Activated CD4-positive, alpha-beta T cell treated with anti-CD3 and anti-CD28 coated beads, Interleukin-2, amount 10 ng/mL, durations not matched to agents 7 days and 5 days (primary cell): ENCODE data around the gene EHF. TPM values are rescaled to one million over a fixed set of nuclear protein-coding genes. Genes with fewer than 3 reads are reported as not detected.

Experiments
- CTCF ChIA-PET: fragments of 350-600 bp; sonication (Branson Sonifier 250); formaldehyde crosslinking; loops from one replicate; lab custom pipeline; 2021; ENCODE audit warnings: antibody characterized with exemption; lab: Charles Lee
- POLR2A ChIA-PET: fragments of 350-600 bp; sonication (Branson Sonifier 250); formaldehyde crosslinking; loops from one replicate; lab custom pipeline; 2021; ENCODE audit warnings: antibody characterized with exemption; lab: Charles Lee
- DNase-seq: peaks from one replicate; pipeline ENCODE4 v3.0.0-alpha.2; 2020
- H3K27ac Mint-ChIP-seq: one replicate; pipeline ENCODE4 v1.8.0; 2021; ENCODE audit warnings: mild to moderate bottlenecking, moderate library complexity, mixed read lengths
- H3K27me3 Mint-ChIP-seq: one replicate; pipeline ENCODE4 v1.8.0; 2021; ENCODE audit warnings: mixed read lengths
- H3K36me3 Mint-ChIP-seq: one replicate; pipeline ENCODE4 v1.8.0; 2021; ENCODE audit warnings: low read depth, mixed read lengths
- H3K4me1 Mint-ChIP-seq: one replicate; pipeline ENCODE4 v1.8.0; 2021; ENCODE audit warnings: mixed read lengths
- H3K4me3 Mint-ChIP-seq: one replicate; pipeline ENCODE4 v1.8.0; 2021; ENCODE audit warnings: mild to moderate bottlenecking, moderate library complexity, mixed read lengths
- H3K9me3 Mint-ChIP-seq: one replicate; pipeline ENCODE4 v1.8.0; 2021; ENCODE audit warnings: mixed read lengths
- total RNA-seq, 2 experiments: library from RNA; stranded (reverse); gene quantifications; one replicate each; pipeline ENCODE4 v1.2.3, GENCODE V29; 2021

EHF gene
- under 1 TPM in 1 of 2 experiments, not detected in 1; 0.47 TPM for total RNA-seq

DNA sequence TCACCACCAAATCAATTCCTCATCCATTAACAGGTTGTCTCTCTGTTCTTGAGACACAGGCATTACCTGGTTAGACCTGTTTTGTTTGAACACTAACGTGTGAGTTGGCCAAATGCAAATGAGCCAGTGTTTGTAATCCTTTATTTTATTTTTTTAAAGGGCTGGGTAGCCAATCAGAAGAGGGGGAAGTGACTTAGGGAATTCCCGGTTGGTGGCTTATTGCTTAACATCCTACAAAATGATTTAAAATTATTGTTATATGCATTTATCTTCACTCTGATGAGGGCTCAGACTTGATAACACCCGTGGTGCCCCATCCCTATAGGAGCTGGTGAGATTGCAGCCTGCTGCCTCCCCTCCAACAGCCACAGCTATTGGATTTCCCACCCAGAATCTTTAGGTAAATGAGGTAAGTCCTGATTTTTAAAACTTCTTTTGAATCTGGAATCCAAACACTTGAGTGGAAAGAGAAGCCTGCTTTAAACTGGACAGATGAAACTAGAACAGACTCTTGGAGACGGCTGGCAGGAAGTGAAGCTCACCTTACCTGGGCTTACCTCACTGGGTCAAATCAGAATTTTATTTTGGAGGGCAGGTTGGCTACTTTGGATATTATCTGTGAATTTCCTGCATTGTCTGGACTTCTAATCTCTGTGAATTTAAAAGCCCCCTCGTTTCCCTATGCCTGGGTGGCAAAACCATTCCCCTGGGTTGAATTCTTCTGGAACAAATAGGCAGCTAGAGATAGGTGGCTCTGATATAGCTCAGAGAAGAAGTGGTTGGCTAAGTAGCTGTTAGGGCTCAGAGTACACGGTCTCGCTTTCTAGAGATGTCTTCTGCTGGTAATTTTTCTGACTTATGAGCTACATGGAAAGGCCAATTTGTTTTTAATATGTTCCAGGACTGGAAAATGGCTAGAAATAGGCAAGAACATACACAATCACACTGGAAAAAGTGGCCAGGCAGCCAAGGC is at the start of gene EHF:
EHF (plus strand) TSS at position 274 of the 973 bp plus-strand sequence. CDS start 21,538 bp downstream, outside the sequence.
- POLR2A ChIA-PET, result no interaction called here
- H3K4me1 Mint-ChIP-seq, result peaks cover 3% of the 10 kb centered on the region
- H3K27me3 Mint-ChIP-seq, result peaks cover 16% of the 10 kb centered on the region
- no peak within 1 kb of the TSS for H3K4me3 Mint-ChIP-seq
- H3K27ac Mint-ChIP-seq, result no peak within 1 kb of the TSS
- H3K36me3 Mint-ChIP-seq, result peaks cover 3% of the 10 kb centered on the region
- DNase-seq, result no peak
- peaks cover 2% of the 10 kb centered on the region for H3K9me3 Mint-ChIP-seq
- CTCF ChIA-PET, result no interaction called here

DNA sequence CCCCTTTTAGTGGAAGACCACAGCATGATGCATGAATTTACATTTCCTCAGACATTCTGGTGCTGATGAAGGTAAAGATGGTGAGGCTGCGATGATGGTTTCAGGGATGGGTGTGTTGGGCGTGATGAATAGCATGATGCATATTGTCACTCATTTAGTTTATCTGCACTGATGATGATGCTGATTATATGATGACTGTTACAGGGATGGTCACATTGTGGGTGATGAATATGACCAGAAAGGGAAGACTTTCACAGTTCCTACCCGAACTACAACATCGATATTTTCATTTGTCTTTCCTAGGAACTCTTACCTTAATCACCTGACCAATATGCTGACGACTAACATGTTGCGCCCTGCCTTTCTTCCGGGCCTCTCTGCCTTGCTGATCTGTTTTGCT is 47.4 kb upstream of the EHF start:
- no peak for DNase-seq
- Mint-ChIP-seq H3K4me3 (no peak overlapping the region), H3K27ac (no peak overlapping the region), H3K36me3 (no peaks in the 10 kb centered on the region), H3K4me1 (no peaks in the 10 kb centered on the region), H3K27me3 (peaks cover 47% of the 10 kb centered on the region), H3K9me3 (no peaks in the 10 kb centered on the region)
- ChIA-PET CTCF (no interaction called here), POLR2A (no interaction called here)

DNA sequence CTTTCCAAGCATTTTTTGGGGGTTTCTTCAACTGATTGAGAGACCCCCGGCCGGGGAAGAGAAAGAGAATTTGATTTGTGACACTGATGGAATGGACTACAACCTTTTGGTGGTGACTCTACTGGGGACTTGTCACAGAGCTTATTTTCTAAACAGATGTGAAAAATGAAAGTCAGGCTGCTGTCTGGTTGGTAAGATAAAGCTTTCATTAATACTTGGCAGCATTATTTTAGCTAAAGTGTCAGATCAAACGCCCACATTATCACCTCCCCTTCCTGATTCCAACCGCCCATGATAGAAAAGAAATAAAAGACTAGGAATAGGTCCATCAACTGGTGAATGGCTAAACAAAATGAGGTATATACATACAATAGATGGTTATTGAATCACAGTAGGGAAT is 45.6 kb upstream of the EHF start:
- no peaks in the 10 kb centered on the region for H3K36me3 Mint-ChIP-seq
- POLR2A ChIA-PET, result no interaction called here
- no peak overlapping the region for H3K4me3 Mint-ChIP-seq
- no peaks in the 10 kb centered on the region for H3K9me3 Mint-ChIP-seq
- H3K4me1 Mint-ChIP-seq, result no peaks in the 10 kb centered on the region
- DNase-seq, result no peak
- peaks cover 49% of the 10 kb centered on the region for H3K27me3 Mint-ChIP-seq
- CTCF ChIA-PET, result no interaction called here
- no peak overlapping the region for H3K27ac Mint-ChIP-seq

DNA sequence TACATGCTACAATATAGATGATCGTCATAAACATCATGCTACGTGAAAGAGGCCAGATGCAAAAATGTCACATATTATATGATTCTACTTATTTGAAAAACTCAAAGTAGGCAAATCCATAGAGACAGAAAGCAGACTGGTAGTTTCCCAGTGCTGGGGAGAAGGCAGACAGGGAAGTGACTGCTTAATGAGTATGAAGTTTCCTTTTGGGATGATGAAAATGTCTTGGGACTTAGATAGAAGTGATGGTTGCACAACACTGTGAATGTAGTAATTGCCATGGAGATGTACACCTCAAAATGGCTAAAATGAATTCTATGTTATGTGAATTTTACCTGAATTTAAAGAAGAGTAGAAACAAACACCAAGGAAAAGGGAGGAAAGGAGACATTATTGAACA is 45.2 kb upstream of the EHF start:
- no peak for DNase-seq
- H3K27ac Mint-ChIP-seq, result no peak overlapping the region
- H3K27me3 Mint-ChIP-seq, result peaks cover 47% of the 10 kb centered on the region
- H3K9me3 Mint-ChIP-seq, result no peaks in the 10 kb centered on the region
- CTCF ChIA-PET, result interaction anchor here (0.7 kb wide), 1 partner anchor 45 kb away, joined by 6 read pairs; no protein-coding TSS in a partner anchor
- POLR2A ChIA-PET, result no interaction called here
- no peak overlapping the region for H3K4me3 Mint-ChIP-seq
- H3K4me1 Mint-ChIP-seq, result no peaks in the 10 kb centered on the region
- no peaks in the 10 kb centered on the region for H3K36me3 Mint-ChIP-seq

DNA sequence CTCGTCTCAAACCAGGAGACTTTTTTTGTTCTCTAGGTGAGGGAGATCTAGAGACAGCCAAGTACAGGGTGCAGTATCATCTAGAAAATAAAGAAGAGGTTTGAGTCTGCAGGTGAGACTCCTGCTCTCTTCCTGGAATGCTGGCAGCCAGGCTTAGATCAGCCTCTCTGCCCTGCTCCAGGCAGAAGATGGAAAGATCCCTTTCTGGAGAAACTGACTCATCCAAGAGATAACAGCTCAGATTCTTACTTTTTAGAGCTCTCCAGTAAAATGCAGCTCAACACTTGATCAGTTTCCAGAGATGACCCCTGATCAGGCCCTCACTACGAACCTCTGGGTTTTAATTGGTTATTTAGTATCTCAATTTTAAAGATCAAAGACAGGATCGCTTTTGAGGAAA is 44.6 kb upstream of the EHF start:
- ChIA-PET POLR2A (no interaction called here), CTCF (interaction anchor here (0.7 kb wide), 1 partner anchor 45 kb away, joined by 6 read pairs; no protein-coding TSS in a partner anchor)
- no peak for DNase-seq
- Mint-ChIP-seq H3K27me3 (peaks cover 47% of the 10 kb centered on the region), H3K36me3 (no peaks in the 10 kb centered on the region), H3K4me1 (no peaks in the 10 kb centered on the region), H3K4me3 (no peak overlapping the region), H3K27ac (no peak overlapping the region), H3K9me3 (no peaks in the 10 kb centered on the region)

DNA sequence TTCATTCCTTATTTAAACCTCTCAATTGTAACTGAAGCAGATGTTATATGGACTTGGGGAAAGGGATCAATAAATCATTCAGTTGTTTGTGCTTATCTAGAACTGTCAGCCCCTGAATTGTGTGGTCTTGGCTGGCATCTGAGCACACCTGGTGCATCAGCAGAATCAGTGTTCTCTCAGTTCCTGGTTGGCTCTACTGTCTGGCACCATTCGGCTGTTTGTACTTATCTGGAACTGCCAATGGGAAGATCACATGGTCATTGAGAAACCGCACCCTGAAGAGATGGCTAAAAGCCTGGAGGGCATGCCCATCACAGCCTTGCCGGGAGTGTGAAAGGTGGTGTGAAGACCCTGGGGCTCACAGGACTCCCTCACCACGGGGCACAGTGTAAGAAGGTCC is 37.1 kb upstream of the EHF start:
- POLR2A ChIA-PET, result no interaction called here
- CTCF ChIA-PET, result no interaction called here

DNA sequence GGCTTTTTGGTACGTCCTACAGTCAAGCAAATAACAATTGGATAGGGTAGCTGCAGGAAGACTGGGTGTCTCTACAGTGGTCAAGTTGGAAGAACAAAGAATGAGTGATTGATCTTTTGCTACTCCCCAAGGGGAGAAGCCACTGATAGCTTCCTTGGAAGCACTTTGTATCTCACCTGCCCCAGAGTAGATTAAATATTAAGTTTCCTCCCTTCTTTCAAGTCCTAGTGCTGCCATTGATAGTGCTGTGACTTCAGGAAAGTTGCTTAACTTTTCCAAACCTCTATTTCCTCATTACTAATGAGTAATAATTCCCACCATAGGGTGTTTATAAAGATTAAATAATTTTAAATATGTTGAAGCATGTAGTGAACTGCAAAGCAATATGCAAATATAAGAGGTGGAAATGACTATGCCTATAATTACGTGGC is 35.6 kb upstream of the EHF start:
- no peak overlapping the region for H3K4me3 Mint-ChIP-seq
- H3K27ac Mint-ChIP-seq, result no peak overlapping the region
- H3K9me3 Mint-ChIP-seq, result no peaks in the 10 kb centered on the region
- ChIA-PET CTCF (interaction anchor here (1.3 kb wide), 1 partner anchor 49 kb away, joined by 4 read pairs; no protein-coding TSS in a partner anchor), POLR2A (no interaction called here)
- no peaks in the 10 kb centered on the region for H3K4me1 Mint-ChIP-seq
- no peak for DNase-seq
- peaks cover 22% of the 10 kb centered on the region for H3K27me3 Mint-ChIP-seq
- H3K36me3 Mint-ChIP-seq, result no peaks in the 10 kb centered on the region

More for the DNA sequence above, 37.1 kb upstream of the EHF start:
- Mint-ChIP-seq H3K36me3 (no peaks in the 10 kb centered on the region), H3K4me1 (no peaks in the 10 kb centered on the region), H3K9me3 (no peaks in the 10 kb centered on the region), H3K27ac (no peak overlapping the region), H3K27me3 (peaks cover 29% of the 10 kb centered on the region), H3K4me3 (no peak overlapping the region)
- no peak for DNase-seq

DNA sequence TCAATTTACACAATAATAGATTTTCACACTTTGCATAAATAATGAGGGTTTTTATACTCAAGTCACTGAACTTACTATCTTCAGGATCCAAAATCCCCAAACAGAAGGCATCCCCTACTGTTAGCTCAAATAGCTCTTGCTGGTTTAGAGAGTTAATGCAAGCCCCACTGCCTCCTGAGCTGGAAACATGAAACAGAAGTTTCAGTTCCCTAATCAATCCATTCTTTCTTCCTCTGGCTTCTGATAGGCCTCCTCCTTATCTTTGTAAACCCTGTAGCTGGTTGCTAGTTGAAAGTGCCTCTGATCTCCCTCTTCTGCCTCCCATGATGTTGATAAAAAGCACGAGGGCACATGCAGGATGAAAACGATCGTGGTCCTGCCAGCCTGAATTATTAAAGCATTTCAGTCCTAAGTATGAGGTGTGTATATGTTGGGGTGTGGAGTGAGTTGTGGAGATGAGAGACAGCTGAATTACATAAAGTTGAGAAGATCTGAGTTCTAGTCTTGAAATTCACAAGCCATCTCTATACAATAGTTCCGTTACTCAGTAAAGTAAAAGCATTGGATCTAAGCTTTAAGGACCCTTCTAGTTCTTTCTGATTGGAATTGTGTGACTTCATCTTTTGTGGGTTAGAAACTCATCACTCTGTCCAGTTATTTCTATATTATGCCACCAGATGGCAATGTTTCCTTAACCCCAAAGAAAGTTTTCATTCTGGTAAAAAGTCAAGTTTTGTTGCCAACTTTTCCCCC is 35.0 kb upstream of the EHF start:
- no peak overlapping the region for H3K4me3 Mint-ChIP-seq
- ChIA-PET POLR2A (no interaction called here), CTCF (interaction anchor here (1.3 to 1.5 kb wide), 3 partner anchors 49 to 802 kb away, joined by 3 to 4 read pairs (median 3); no protein-coding TSS in a partner anchor)
- peaks cover 20% of the 10 kb centered on the region for H3K27me3 Mint-ChIP-seq
- no peak overlapping the region for H3K27ac Mint-ChIP-seq
- DNase-seq, result no peak
- no peaks in the 10 kb centered on the region for H3K36me3 Mint-ChIP-seq
- no peaks in the 10 kb centered on the region for H3K9me3 Mint-ChIP-seq
- H3K4me1 Mint-ChIP-seq, result no peaks in the 10 kb centered on the region

DNA sequence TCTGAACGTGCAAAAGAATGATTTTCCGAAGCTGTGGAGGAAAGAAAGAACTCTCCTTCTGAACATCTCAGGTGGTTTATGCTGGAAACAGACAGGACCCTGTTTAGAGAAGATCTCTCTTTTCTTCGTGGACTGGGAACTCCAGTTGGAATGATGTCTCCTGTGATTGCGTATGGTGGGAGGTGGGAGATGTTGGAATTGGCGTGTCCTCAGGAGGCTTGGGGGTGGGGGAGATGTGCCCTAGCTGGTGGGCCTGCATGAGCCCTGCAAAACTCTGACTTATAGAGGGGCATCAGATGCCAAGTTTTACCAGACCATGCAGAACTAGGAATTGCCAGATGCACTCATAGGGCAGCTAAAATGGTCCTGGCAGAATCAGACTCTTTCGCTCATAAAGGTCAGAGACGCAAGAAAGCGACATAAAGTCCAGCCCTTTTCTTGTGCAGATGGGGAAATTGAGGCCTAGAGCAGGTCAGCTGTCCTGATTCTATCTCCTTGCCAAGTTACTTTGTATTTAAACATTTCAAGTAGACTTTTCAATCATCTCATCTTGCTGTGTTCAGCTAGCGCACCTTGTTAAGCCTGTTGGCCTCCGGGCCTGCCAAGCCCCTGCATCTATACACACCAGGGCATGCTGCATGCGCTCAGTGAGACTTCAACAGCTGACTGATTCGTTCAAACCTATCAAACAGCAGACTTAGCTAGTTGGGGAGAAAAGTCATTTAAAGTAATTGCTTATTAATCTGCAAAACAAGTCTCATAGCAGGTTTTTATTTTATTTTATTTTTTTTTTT is 34.2 kb upstream of the EHF start:
- H3K9me3 Mint-ChIP-seq, result no peaks in the 10 kb centered on the region
- DNase-seq, result no peak
- no peak overlapping the region for H3K27ac Mint-ChIP-seq
- ChIA-PET CTCF (interaction anchor here (1.3 to 1.5 kb wide), 3 partner anchors 48 to 801 kb away, joined by 3 to 4 read pairs (median 3); no protein-coding TSS in a partner anchor), POLR2A (no interaction called here)
- H3K36me3 Mint-ChIP-seq, result no peaks in the 10 kb centered on the region
- no peaks in the 10 kb centered on the region for H3K4me1 Mint-ChIP-seq
- H3K27me3 Mint-ChIP-seq, result peaks cover 18% of the 10 kb centered on the region
- H3K4me3 Mint-ChIP-seq, result no peak overlapping the region

DNA sequence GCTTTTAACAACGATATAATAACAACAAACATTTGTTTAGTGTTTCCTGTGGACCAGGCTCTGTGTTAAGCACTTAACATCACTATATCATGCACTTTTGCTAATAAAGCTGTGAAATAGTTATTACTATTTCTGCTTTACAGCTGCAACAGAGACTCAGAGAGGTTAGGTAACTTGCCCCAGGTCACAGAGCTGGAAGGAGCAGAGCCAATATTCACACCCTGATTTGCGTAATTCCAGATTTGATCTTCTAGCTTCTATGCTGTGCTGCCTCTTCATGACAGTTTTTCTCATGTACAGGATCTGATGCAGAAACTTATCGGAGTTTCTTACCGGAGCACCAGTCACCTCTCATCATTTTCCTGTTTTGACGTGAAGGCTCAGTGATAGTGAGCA is 33.6 kb upstream of the EHF start:
- DNase-seq, result no peak
- peaks cover 16% of the 10 kb centered on the region for H3K27me3 Mint-ChIP-seq
- H3K27ac Mint-ChIP-seq, result no peak overlapping the region
- CTCF ChIA-PET, result interaction anchor here (1.3 to 1.5 kb wide), 2 partner anchors 306 to 800 kb away, joined by 3 read pairs; no protein-coding TSS in a partner anchor
- H3K4me1 Mint-ChIP-seq, result no peaks in the 10 kb centered on the region
- POLR2A ChIA-PET, result no interaction called here
- H3K36me3 Mint-ChIP-seq, result no peaks in the 10 kb centered on the region
- no peak overlapping the region for H3K4me3 Mint-ChIP-seq
- H3K9me3 Mint-ChIP-seq, result no peaks in the 10 kb centered on the region

DNA sequence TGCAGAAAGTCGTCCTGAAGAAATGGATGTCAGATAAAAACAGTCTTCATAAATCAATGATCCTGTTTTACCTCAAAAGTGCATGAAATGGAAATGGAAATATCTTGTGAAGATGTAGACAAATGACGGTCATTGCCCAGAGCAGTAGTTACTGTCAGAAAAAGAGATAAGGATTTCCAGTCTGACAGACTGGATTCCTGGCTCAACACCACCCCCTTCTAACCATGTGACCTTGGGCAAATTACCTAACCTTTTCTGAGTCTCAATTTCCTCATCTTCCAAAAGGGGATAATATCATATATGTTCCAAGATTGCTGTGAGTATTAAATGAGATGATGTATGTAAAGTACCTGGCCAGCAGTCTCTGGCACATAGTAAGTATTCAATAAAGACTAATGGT is 32.9 kb upstream of the EHF start:
- no peaks in the 10 kb centered on the region for H3K9me3 Mint-ChIP-seq
- no peak for DNase-seq
- no peaks in the 10 kb centered on the region for H3K4me1 Mint-ChIP-seq
- POLR2A ChIA-PET, result no interaction called here
- CTCF ChIA-PET, result no interaction called here
- no peak overlapping the region for H3K4me3 Mint-ChIP-seq
- no peaks in the 10 kb centered on the region for H3K36me3 Mint-ChIP-seq
- H3K27me3 Mint-ChIP-seq, result peaks cover 21% of the 10 kb centered on the region
- H3K27ac Mint-ChIP-seq, result no peak overlapping the region

DNA sequence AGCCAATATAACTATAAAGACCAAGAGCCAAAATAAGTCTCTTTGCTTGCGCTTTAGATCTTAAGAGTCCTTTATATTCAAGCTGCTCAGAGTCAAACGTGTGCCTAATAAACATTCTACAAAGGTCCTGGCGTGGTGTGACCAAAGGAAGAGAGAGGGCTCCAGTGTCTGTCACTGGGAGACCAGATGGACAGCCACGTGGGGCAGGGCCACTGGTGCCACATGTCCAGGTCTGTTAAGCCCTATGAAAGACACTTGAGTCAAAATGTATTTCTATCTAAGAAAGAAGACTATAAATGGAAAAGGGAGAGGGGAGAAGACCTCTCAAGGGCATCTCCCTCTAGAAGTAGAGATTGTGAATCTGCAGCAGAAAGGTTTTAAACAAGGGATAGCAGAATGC is 32.2 kb upstream of the EHF start:
- ChIA-PET POLR2A (no interaction called here), CTCF (no interaction called here)
- no peak for DNase-seq
- H3K9me3 Mint-ChIP-seq, result no peaks in the 10 kb centered on the region
- peaks cover 26% of the 10 kb centered on the region for H3K27me3 Mint-ChIP-seq
- no peaks in the 10 kb centered on the region for H3K4me1 Mint-ChIP-seq
- H3K27ac Mint-ChIP-seq, result no peak overlapping the region
- no peak overlapping the region for H3K4me3 Mint-ChIP-seq
- no peaks in the 10 kb centered on the region for H3K36me3 Mint-ChIP-seq
